DMS114 treated with DMSO at 0.1 percent for 48 hours (cell line): ENCODE results near the gene GABBR2.

Experiments used
- DNase-seq: peaks from one replicate; lab custom pipeline; 2025; ENCODE audit not compliant: unreplicated experiment; lab: John Stamatoyannopoulos, UW

The GABBR2 gene

GRCh38 chr9:98570663-98571440 is 137.9 kb downstream of the GABBR2 start:
- DNase-seq, result no peak

- no peak for DNase-seq
Measured at GRCh38 chr9:98570055-98570454, 138.7 kb downstream of the GABBR2 start.

GRCh38 chr9:98569491-98569890 is 139.2 kb downstream of the GABBR2 start:
- no peak for DNase-seq

- DNase-seq, result no peak
Measured at GRCh38 chr9:98568909-98569469, 139.7 kb downstream of the GABBR2 start.

GRCh38 chr9:98568234-98568908 is 140.4 kb downstream of the GABBR2 start:
- DNase-seq, result no peak

- DNase-seq, result no peak
Measured at GRCh38 chr9:98567540-98568233, 141.0 kb downstream of the GABBR2 start.

GRCh38 chr9:98565152-98566135 is 143.3 kb downstream of the GABBR2 start:
- no peak for DNase-seq

- no peak for DNase-seq
Measured at GRCh38 chr9:98564714-98565113, 144.0 kb downstream of the GABBR2 start.

- DNase-seq, result no peak
Measured at GRCh38 chr9:98563988-98564387, 144.7 kb downstream of the GABBR2 start.

- no peak for DNase-seq
Measured at GRCh38 chr9:98563212-98563907, 145.4 kb downstream of the GABBR2 start.

- no peak for DNase-seq
Measured at GRCh38 chr9:98559561-98559960, 149.2 kb downstream of the GABBR2 start.

GRCh38 chr9:98558575-98558974 is 150.2 kb downstream of the GABBR2 start:
- DNase-seq, result no peak

- DNase-seq, result no peak
Measured at GRCh38 chr9:98556511-98556910, 152.2 kb downstream of the GABBR2 start.

GRCh38 chr9:98555651-98556465 is 152.9 kb downstream of the GABBR2 start:
- no peak for DNase-seq

- no peak for DNase-seq
Measured at GRCh38 chr9:98554752-98555151, 154.0 kb downstream of the GABBR2 start.

GRCh38 chr9:98552331-98552730 is 156.4 kb downstream of the GABBR2 start:
- DNase-seq, result no peak

GRCh38 chr9:98551511-98552286 is 157.0 kb downstream of the GABBR2 start:
- DNase-seq, result no peak

GRCh38 chr9:98550206-98550820 is 158.4 kb downstream of the GABBR2 start:
- DNase-seq, result no peak
